Mammary epithelial cell (primary cell): ENCODE results near the gene ERCC6L2.

Source experiments
- CTCF ChIP-seq, 2 donors: IDR thresholded peaks in 1 of 2; conservative IDR thresholded peaks in 1 of 2; 2 replicates each; pipeline ENCODE4 v1.5.1; 2011 to 2012; ENCODE audit warnings: inconsistent platforms in 2 of 2, low read length in 2 of 2, mild to moderate bottlenecking in 2 of 2, control low read depth in 1 of 2, low read depth in 1 of 2; ENCODE audit not compliant: insufficient read depth in 1 of 2; ENCODE audit errors: extremely low read depth in 1 of 2
- EZH2 ChIP-seq: IDR thresholded peaks from 2 replicates; pipeline ENCODE4 v1.6.1; 2012; ENCODE audit warnings: low read length, inconsistent platforms, borderline replicate concordance

GRCh38 chr9:95845751-95846150, 29.7 kb upstream of the ERCC6L2 start:
- TF ChIP-seq CTCF (conservative IDR thresholded peaks at IDR 0.05 in 1 of 2, IDR thresholded peaks at IDR 0.05 in 1 of 2; ENCODE audit: extremely low read depth in 1 of 2, insufficient read depth in 1 of 2, low read depth in 1 of 2, low read length in 2 of 2) (no peak), EZH2 (no peak)
